Neural progenitor cell (in vitro differentiated cells): ENCODE data around the gene SFRP4. TPM values are rescaled to one million over a fixed set of nuclear protein-coding genes. Genes with fewer than 3 reads are reported as not detected.

Source experiments
- DNase-seq: peaks from one replicate; pipeline ENCODE4 v3.0.0-alpha.2; 2016; ENCODE audit warnings: low spot score
- H2AFZ ChIP-seq: fragments of 200-600 bp; sonication (generic); replicated peaks from 2 replicates; pipeline ENCODE4 v1.6.1; 2016; ENCODE audit warnings: antibody characterized with exemption
- H3F3A ChIP-seq: fragments of 200-600 bp; sonication (generic); 2 replicates; pipeline ENCODE4 v1.6.1; 2016; ENCODE audit warnings: antibody characterized with exemption, low read depth
- H3K27ac ChIP-seq: fragments of 200-600 bp; sonication (generic); 2 replicates; pipeline ENCODE4 v1.5.1; 2016; ENCODE audit warnings: mild to moderate bottlenecking
- H3K27me3 ChIP-seq: fragments of 200-600 bp; sonication (generic); 2 replicates; pipeline ENCODE4 v1.6.1; 2016; ENCODE audit warnings: mild to moderate bottlenecking, moderate library complexity
- H3K36me3 ChIP-seq: fragments of 200-600 bp; sonication (generic); 2 replicates; pipeline ENCODE4 v1.5.1; 2016
- H3K4me1 ChIP-seq: fragments of 200-600 bp; sonication (generic); 2 replicates; pipeline ENCODE4 v1.6.1; 2016; ENCODE audit warnings: mixed run types
- H3K4me2 ChIP-seq: fragments of 200-600 bp; sonication (generic); 2 replicates; pipeline ENCODE4 v1.6.1; 2016
- H3K4me3 ChIP-seq: fragments of 200-600 bp; sonication (generic); 2 replicates; pipeline ENCODE4 v1.5.1; 2016
- H3K79me2 ChIP-seq: fragments of 200-600 bp; sonication (generic); 2 replicates; pipeline ENCODE4 v1.6.1; 2016; ENCODE audit warnings: low read depth
- H3K9ac ChIP-seq: fragments of 200-600 bp; sonication (generic); 2 replicates; pipeline ENCODE4 v1.6.1; 2016
- H3K9me3 ChIP-seq: fragments of 200-600 bp; sonication (generic); 2 replicates; pipeline ENCODE4 v1.5.1; 2016; ENCODE audit warnings: low read depth
- H4K20me1 ChIP-seq: fragments of 200-600 bp; sonication (generic); 2 replicates; pipeline ENCODE4 v1.6.1; 2016; ENCODE audit warnings: low read depth
- H3K27ac Mint-ChIP-seq: 3 replicates; pipeline ENCODE4 v1.8.0; 2021; ENCODE audit warnings: mixed read lengths
- H3K27me3 Mint-ChIP-seq: 2 replicates; pipeline ENCODE4 v1.8.0; 2022; ENCODE audit warnings: low read depth, mild to moderate bottlenecking, inconsistent platforms, moderate library complexity, mixed read lengths; ENCODE audit not compliant: insufficient read depth
- H3K36me3 Mint-ChIP-seq: 3 replicates; pipeline ENCODE4 v1.8.0; 2021; ENCODE audit warnings: mixed read lengths
- H3K4me1 Mint-ChIP-seq: 3 replicates; pipeline ENCODE4 v1.8.0; 2021; ENCODE audit warnings: mixed read lengths
- H3K4me3 Mint-ChIP-seq: 3 replicates; pipeline ENCODE4 v1.8.0; 2021; ENCODE audit warnings: mild to moderate bottlenecking, moderate library complexity, mixed read lengths
- H3K9me3 Mint-ChIP-seq: 3 replicates; pipeline ENCODE4 v1.8.0; 2020; ENCODE audit warnings: mixed read lengths
- CTCF ChIP-seq: fragments of 200-600 bp; sonication (generic); IDR thresholded peaks from 2 replicates; pipeline ENCODE4 v1.5.1; 2017; ENCODE audit warnings: antibody characterized with exemption, mild to moderate bottlenecking
- EZH2 ChIP-seq: fragments of 200-600 bp; sonication (generic); IDR thresholded peaks from 2 replicates; pipeline ENCODE4 v1.6.1; 2017; ENCODE audit warnings: antibody characterized with exemption, mild to moderate bottlenecking, moderate library complexity
- EZH2phosphoT487 ChIP-seq: fragments of 200-600 bp; sonication (generic); IDR thresholded peaks from 2 replicates; pipeline ENCODE4 v1.6.1; 2017; ENCODE audit warnings: antibody characterized with exemption
- total RNA-seq: library from RNA; depleted of rRNA; stranded (reverse); fragments of >200 nt; gene quantifications from 2 replicates; pipeline ENCODE4 v1.2.3, GENCODE V29; 2015; ENCODE audit warnings: low replicate concordance

Gene SFRP4
- total RNA-seq, 1 donor from 2014 or later: not detected

GRCh38 chr7:37952240-37952639, 35.6 kb upstream of the SFRP4 start:
- Histone ChIP-seq H3K4me3 (no peak overlapping the region), H3K27ac (no peak overlapping the region), H2AFZ (no peak overlapping the region), H3K4me2 (no peak overlapping the region), H3K9ac (no peak overlapping the region), H3K9me3 (no peaks in the 10 kb centered on the region), H3K4me1 (no peaks in the 10 kb centered on the region), H3K36me3 (no peaks in the 10 kb centered on the region), H4K20me1 (no peaks in the 10 kb centered on the region), H3F3A (no peaks in the 10 kb centered on the region), H3K27me3 (no peaks in the 10 kb centered on the region), H3K79me2 (no peaks in the 10 kb centered on the region)
- H3K9me3 Mint-ChIP-seq: no peaks in the 10 kb centered on the region
- H3K27me3 Mint-ChIP-seq: peaks cover 4% of the 10 kb centered on the region
- peaks cover 10% of the 10 kb centered on the region for H3K4me1 Mint-ChIP-seq
- TF ChIP-seq CTCF (no peak), EZH2phosphoT487 (no peak), EZH2 (no peak)
- H3K27ac Mint-ChIP-seq: no peak overlapping the region
- H3K36me3 Mint-ChIP-seq: no peaks in the 10 kb centered on the region
- no peak for DNase-seq
- no peak overlapping the region for H3K4me3 Mint-ChIP-seq

GRCh38 chr7:37947941-37948210, 31.3 kb upstream of the SFRP4 start:
- Histone ChIP-seq H3K4me1 (peaks cover 2% of the 10 kb centered on the region), H3K27ac (no peak overlapping the region), H3K4me2 (no peak overlapping the region), H3K9ac (no peak overlapping the region), H3K4me3 (no peak overlapping the region), H4K20me1 (peaks cover 2% of the 10 kb centered on the region), H3K27me3 (no peaks in the 10 kb centered on the region), H2AFZ (no peak overlapping the region), H3K79me2 (no peaks in the 10 kb centered on the region), H3K36me3 (no peaks in the 10 kb centered on the region), H3F3A (no peaks in the 10 kb centered on the region), H3K9me3 (no peaks in the 10 kb centered on the region)
- peak overlapping the region; percentile 18 for H3K27ac Mint-ChIP-seq
- H3K36me3 Mint-ChIP-seq: no peaks in the 10 kb centered on the region
- peaks cover 5% of the 10 kb centered on the region for H3K27me3 Mint-ChIP-seq
- DNase-seq: no peak
- no peak overlapping the region for H3K4me3 Mint-ChIP-seq
- no peaks in the 10 kb centered on the region for H3K9me3 Mint-ChIP-seq
- no peak for TF ChIP-seq EZH2phosphoT487
- TF ChIP-seq EZH2: no peak
- no peak for TF ChIP-seq CTCF
- H3K4me1 Mint-ChIP-seq: peaks cover 30% of the 10 kb centered on the region

- Histone ChIP-seq H3K36me3 (no peaks in the 10 kb centered on the region), H3K4me3 (no peak overlapping the region), H3K27me3 (no peaks in the 10 kb centered on the region), H3F3A (no peaks in the 10 kb centered on the region), H3K4me2 (no peak overlapping the region), H3K4me1 (peaks cover 8% of the 10 kb centered on the region), H3K9ac (no peak overlapping the region), H3K79me2 (no peaks in the 10 kb centered on the region), H3K9me3 (no peaks in the 10 kb centered on the region), H4K20me1 (peaks cover 3% of the 10 kb centered on the region), H3K27ac (no peak overlapping the region), H2AFZ (no peak overlapping the region)
- TF ChIP-seq EZH2phosphoT487 (no peak), CTCF (no peak), EZH2 (no peak)
- Mint-ChIP-seq H3K36me3 (no peaks in the 10 kb centered on the region), H3K27me3 (peaks cover 5% of the 10 kb centered on the region), H3K4me3 (no peak overlapping the region), H3K9me3 (no peaks in the 10 kb centered on the region), H3K27ac (peak overlapping the region; percentile 31), H3K4me1 (peaks cover 34% of the 10 kb centered on the region)
- no peak for DNase-seq
Measured at GRCh38 chr7:37947138-37947940, 30.7 kb upstream of the SFRP4 start.
